Measurements from ENCODE around the gene EIF4E1B.

EIF4E1B gene

DNA sequence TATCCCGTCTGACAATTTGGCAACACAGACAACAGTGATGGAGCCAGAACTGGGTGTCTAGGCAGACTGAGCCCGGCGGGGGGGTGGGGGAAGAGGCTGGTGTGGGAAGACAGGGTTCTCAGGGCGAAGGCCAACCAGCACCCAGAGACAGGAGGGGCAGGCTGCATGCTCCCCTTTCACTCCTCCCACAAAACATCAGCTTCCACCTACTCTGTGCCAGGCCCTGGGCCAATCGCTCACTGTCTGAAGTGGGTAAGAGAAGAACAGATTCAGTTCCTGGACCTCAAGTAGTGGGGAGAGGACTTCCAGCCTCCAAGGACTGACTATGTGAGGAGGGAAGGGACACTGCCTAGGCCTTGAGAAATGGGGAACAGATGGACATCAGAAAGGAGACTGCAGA, 2.9 kb upstream of the EIF4E1B start:
- no peak for DNase-seq (ENCODE audit: low spot score)

DNA sequence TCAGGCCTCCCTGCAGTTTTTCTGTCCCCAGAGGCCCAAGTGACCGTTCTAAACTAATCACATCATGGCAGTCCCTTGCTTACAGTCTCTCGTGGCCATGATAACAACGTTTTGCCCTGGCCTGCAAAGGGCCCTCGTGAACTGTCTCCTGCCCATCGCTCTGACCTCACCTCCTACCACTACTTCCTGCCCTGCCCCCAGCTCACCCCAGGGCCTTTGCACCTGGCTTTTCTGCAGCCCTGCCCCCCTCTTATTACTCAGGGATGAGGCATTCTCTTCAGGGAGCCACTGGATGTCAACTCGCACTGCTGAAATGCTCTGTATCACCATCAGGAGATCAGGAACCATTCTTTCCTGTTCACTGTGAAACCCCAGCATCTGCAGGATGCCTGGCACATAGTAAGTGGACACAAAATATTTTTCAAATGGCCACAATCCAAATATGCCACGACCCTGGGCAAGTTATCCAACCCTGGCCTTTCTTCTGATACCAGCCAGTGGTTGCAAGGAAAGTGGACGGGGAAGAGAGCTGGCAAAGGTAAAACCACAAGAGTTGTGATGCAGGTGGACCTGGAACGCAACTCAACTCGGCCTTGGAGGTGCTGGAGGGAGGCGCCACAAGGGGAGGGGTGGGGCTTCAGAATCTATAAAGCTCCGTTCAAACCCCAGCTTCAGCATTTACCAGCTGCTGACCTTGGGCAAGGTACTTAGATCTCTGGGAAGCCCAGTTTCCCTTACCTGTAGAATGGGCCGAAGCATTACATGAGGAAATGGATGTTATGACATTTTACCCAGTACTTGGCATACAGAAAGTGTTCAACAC, 1.9 kb upstream of the EIF4E1B start:
- DNase-seq (ENCODE audit: low spot score), result no peak

DNA sequence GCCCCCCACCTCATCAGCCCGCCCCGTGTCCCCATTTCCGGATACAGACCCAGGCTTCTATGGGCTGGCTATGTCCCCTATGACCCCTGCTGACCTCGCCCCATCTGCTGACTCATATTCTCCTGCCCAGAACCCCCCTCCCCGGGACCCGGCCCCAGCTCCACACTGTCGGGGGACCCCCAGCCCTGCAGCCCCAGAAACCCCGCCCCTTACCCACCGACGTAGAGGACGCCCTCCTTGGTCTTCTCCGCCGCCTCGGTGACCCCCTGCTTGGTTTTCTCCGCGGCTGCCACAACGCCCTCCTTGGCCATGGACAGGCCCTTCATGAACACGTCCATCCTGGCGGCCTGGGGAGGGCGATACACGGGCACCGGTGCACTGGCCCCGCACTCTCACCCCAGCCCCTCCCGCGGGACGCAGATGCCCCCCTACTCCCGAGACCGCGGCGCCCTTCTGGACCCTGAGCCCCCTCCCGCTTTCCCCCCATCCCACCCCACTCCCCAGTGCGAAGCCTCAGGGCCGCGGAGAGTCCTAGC, 1.1 kb upstream of the EIF4E1B start:
- DNase-seq (ENCODE audit: low spot score), result no peak

- DNase-seq (ENCODE audit: low spot score), result no peak
These were observed 277 bp downstream of the EIF4E1B start for GRCh38 chr5:176630681-176631222.

- no peak for DNase-seq (ENCODE audit: low spot score)
These were observed 1.1 kb downstream of the EIF4E1B start for GRCh38 chr5:176631383-176632200.

GRCh38 chr5:176632745-176633144, 2.3 kb downstream of the EIF4E1B start:
- DNase-seq (ENCODE audit: low spot score), result no peak

- no peak for DNase-seq (ENCODE audit: low spot score)
These were observed 3.1 kb downstream of the EIF4E1B start for GRCh38 chr5:176633598-176633997.

DNA sequence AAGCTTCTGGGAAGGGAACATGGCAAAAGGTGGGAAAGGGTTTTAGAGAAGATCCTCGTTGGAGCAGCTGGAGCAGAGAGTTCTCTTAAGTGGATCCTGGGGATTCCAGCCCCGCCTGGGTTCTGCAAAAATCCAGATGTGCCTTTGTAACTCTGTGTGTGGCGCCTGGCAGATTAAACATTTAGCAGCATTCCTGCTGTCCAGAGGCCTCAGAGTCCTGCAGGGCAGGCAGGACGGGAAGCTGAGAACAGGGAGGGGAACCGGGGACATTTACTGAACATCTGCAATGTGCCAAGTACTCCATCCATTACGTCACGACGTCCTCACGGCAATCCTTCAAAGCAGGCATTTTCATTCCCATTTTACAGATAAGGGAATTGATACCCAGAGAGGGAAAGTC, 6.0 kb downstream of the EIF4E1B start:
- DNase-seq (ENCODE audit: low spot score), result no peak

GRCh38 chr5:176637556-176637955, 7.1 kb downstream of the EIF4E1B start:
- no peak for DNase-seq (ENCODE audit: low spot score)

- no peak for DNase-seq (ENCODE audit: low spot score)
These were observed 8.0 kb downstream of the EIF4E1B start for GRCh38 chr5:176638437-176638836.

GRCh38 chr5:176639208-176639607, 8.7 kb downstream of the EIF4E1B start:
- no peak for DNase-seq (ENCODE audit: low spot score)

DNA sequence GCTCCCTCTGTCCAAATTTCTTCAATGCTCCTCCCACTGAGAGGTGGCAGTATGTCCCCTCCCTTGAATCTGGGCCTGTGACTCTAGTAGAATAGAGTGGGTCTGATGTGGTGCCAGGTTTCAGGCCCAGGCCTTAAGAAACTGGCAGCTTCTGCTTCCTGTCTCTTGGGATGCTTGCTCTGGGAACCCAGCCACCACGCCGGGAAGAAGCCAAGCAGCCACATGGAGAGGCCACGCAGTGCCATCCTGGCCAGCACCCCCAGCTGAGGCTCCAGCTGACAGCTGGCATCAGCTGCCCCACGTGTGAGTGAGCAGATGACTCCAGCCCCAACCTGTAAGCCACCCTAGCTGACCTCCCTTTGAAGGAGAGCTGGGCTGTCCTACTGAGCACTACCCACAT, 9.5 kb downstream of the EIF4E1B start:
- no peak for DNase-seq (ENCODE audit: low spot score)

DNA sequence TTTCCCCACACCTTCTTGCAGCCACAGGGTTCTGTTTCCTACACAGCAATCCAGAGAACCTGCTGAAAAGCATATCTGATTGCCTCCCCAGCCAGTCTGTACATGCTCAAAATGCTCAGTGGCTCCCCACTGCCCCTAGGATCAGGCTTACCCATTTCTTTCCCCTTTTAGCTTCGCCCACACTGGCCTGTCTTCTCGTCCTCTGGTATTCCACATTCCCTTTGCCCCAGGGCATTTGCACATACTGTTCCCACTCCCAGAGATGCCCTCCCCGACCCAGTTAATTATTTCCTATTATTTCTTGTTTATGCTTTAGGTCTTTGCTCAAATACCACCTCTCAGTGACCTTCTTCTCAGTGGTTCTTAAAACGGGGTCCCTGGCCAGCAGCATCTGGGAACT, 10.1 kb downstream of the EIF4E1B start:
- DNase-seq (ENCODE audit: low spot score), result no peak

DNA sequence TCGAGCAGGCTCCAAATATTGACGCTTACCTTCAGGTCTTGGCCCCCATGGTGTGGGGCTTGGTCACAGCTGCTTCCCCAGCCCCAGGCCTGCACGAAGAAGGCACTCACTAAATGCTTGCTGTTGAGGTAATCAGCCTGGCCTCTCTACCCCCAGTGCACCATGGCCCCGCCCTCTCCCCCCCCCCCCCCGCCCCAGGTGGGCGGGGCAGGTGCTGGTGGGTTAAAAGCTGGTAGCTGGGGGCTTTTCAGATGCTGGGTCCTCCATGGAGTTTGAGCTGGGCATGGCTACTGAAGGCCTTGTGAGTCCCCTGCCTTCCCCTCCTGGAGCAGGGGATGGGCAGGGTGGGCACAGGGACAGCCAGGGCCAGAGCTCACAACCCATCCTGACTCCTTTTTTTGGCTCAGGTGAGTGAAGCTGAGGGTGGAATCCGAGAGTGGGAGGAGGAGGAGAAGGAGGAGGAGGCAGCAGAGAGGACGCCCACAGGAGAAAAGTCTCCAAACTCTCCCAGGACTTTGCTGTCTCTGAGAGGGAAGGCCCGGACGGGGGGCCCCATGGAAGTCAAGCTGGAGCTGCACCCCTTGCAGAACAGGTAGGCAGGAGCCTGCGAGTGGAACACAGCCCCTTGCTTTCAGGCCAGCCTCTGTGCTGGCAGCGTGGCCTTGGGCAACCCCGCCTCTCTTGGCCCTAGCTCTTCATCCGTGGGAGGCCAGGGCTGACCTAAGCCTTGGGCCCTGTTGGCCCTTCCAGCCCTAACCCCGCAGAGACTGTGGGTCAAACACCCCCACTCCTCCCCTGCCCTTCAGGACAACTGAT, 12.4 kb downstream of the EIF4E1B start:
- no peak for DNase-seq (ENCODE audit: low spot score)

DNA sequence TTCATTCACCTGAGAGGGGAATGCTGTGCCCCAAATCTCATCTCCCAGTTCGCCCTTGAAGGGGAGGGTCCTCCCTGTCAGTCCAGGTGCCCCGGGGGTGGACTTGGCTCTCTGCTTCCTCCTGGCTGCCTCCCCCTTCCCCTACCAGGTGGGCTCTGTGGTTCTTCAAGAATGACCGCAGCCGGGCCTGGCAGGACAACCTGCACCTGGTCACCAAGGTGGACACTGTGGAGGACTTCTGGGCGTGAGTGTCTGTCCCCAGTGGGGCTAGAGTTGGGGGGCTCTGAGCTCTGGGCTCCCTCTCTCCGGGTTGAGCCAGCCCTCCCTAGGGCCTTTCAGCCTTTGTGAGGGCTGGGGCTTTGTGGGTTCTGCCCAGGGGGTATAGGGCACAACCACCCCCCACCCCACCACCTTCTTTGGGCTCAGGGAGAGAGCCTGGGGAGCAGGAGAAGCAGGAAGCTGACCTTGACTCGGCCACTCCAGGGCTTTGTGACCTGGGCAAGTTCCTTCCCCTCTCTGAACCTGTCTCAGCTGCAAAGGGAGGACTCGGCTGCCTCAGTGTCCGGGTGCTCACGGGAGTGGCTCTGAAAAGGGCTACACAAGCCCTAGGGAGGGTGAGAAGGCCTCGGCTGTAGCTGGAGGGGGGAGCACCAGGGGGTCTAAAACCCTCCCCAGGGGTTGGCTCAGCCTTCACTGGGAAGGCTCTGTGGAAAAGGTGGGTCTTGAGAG, 13.2 kb downstream of the EIF4E1B start:
- DNase-seq (ENCODE audit: low spot score), result no peak

DNA sequence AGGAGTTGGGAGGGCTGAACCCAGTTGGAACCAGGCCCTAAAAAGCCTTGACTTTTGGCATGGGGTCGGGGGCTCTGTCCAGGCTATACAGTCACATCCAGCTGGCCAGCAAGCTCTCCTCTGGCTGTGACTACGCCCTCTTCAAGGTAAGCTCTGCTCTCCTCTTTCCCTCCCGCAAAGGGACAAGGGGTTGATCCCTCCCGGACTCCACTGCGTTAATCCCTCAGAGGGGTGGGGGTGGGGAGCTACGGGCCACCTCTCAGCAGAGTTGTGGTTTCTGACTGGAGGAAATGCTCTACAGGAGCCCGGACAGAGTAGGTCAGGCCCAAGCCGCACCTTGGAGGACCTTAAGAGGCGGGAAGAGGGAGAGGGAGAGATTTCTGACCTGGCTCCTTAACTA, 13.8 kb downstream of the EIF4E1B start:
- no peak for DNase-seq (ENCODE audit: low spot score)

- no peak for DNase-seq (ENCODE audit: low spot score)
These were observed 14.6 kb downstream of the EIF4E1B start for GRCh38 chr5:176644878-176645670.

- no peak for DNase-seq (ENCODE audit: low spot score)
These were observed 15.7 kb downstream of the EIF4E1B start for GRCh38 chr5:176646049-176646706.

DNA sequence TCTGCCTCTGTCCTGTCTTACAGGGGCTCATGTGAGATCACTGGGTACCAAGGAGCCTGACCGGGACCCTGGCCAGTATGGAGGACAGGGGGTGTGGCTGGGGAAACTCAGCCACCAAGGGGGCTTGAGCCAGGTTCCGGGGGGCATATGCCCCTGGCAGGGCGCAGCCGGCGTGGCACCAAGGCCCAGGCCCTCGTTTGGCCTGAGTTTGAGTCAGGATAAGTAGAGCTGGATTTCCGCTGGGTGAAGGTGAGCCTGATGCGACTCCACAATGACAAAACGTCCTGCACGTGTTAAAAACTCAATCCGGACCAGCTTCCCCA, 16.2 kb downstream of the EIF4E1B start:
- no peak for DNase-seq (ENCODE audit: low spot score)
